GM12878 (cell line): ENCODE measurements around the gene CLCNKA. TPM values are rescaled to one million over a fixed set of nuclear protein-coding genes. Genes with fewer than 3 reads are reported as not detected.
A peak's percentile ranks its signal among the peaks of the same experiment; 100 is the strongest.

ENCODE experiments used
- BMI1 ChIP-seq: fragments of 450-650 bp; IDR thresholded peaks from 2 replicates; pipeline ENCODE4 v1.6.1; 2016; ENCODE audit warnings: mild to moderate bottlenecking, moderate library complexity, borderline replicate concordance
- CBX3 ChIP-seq: fragments of 200-600 bp; sonication (generic); IDR thresholded peaks from 2 replicates; pipeline ENCODE4 v1.6.1; 2016; ENCODE audit warnings: low read depth, borderline replicate concordance
- CEBPB ChIP-seq, 2 experiments: fragments of 150-350 bp in 1 of 2; IDR thresholded peaks; 2 replicates each; pipeline ENCODE4 v1.6.1; 2012 to 2014; ENCODE audit warnings: low read depth in 2 of 2, low read length in 2 of 2, borderline replicate concordance in 1 of 2, inconsistent platforms in 1 of 2
- CREM ChIP-seq: IDR thresholded peaks from 2 replicates; pipeline ENCODE4 v1.6.1; 2014; ENCODE audit warnings: antibody characterized with exemption, low read depth
- FOXK2 ChIP-seq: fragments of 450-650 bp; IDR thresholded peaks from 2 replicates; pipeline ENCODE4 v1.6.1; 2017; ENCODE audit warnings: mild to moderate bottlenecking, moderate library complexity
- IKZF1 ChIP-seq: fragments of 450-650 bp; conservative IDR thresholded peaks from 2 replicates; pipeline ENCODE4 v1.6.1; 2017; ENCODE audit warnings: antibody characterized with exemption, mild to moderate bottlenecking
- JUND ChIP-seq: IDR thresholded peaks from 2 replicates; pipeline ENCODE4 v1.6.1; 2012; ENCODE audit warnings: low read depth, mild to moderate bottlenecking, low read length, improper control_type of control experiment, moderate library complexity
- MTA3 ChIP-seq: IDR thresholded peaks from 2 replicates; pipeline ENCODE4 v1.6.1; 2012; ENCODE audit warnings: low read length, inconsistent platforms, borderline replicate concordance
- MXI1 ChIP-seq: fragments of 150-350 bp; IDR thresholded peaks from 2 replicates; pipeline ENCODE4 v1.6.1; 2011; ENCODE audit warnings: low read depth, mild to moderate bottlenecking, inconsistent platforms, low read length, improper control_type of control experiment
- NFYA ChIP-seq: IDR thresholded peaks from 2 replicates; pipeline ENCODE4 v1.6.1; 2011; ENCODE audit warnings: low read depth, mild to moderate bottlenecking, low read length, improper control_type of control experiment, borderline replicate concordance
- RCOR1 ChIP-seq: conservative IDR thresholded peaks from 2 replicates; pipeline ENCODE4 v1.6.1; 2012; ENCODE audit warnings: low read depth, low read length, improper control_type of control experiment
- SMAD5 ChIP-seq: IDR thresholded peaks from 2 replicates; pipeline ENCODE4 v1.6.1; 2016; ENCODE audit warnings: antibody characterized with exemption, low read depth
- TCF12 ChIP-seq: IDR thresholded peaks from 2 replicates; pipeline ENCODE4 v1.6.1; 2011; ENCODE audit warnings: low read depth, mild to moderate bottlenecking, low read length
- TCF7 ChIP-seq: IDR thresholded peaks from 2 replicates; pipeline ENCODE4 v1.6.1; 2014; ENCODE audit warnings: antibody characterized with exemption, borderline replicate concordance
- ZNF24 ChIP-seq: fragments of 450-650 bp; IDR thresholded peaks from 2 replicates; pipeline ENCODE4 v1.6.1; 2017; ENCODE audit warnings: antibody characterized with exemption, mild to moderate bottlenecking
- ZNF384 ChIP-seq: IDR thresholded peaks from 2 replicates; pipeline ENCODE4 v1.6.1; 2012; ENCODE audit warnings: low read depth, mild to moderate bottlenecking, low read length, improper control_type of control experiment, borderline replicate concordance
- ZSCAN29 ChIP-seq: fragments of 450-650 bp; IDR thresholded peaks from 2 replicates; pipeline ENCODE4 v1.6.1; 2017; ENCODE audit warnings: mild to moderate bottlenecking, moderate library complexity
- polyA plus RNA-seq, 11 experiments: library from polyadenylated mRNA; depleted of rRNA in 4 of 11; unstranded in 6 of 11; stranded (reverse) in 5 of 11; fragments of >200 nt; fragmentation: Nextera tagmentation in 4 of 11; fragmentation: Illumina TruSeq in 1 of 11; extraction: Ambion mirVana in 4 of 11; extraction: Trizol in 1 of 11; gene quantifications; 1 replicate in 1 of 11; 2 replicates in 10 of 11; pipeline versions ENCODE4 v1.2.1 to v1.2.3, GENCODE V29; 2011 to 2016; ENCODE audit warnings: inconsistent platforms in 2 of 11, missing spikeins in 2 of 11, low read depth in 1 of 11
- total RNA-seq, 4 experiments: library from RNA; depleted of rRNA in 3 of 4; stranded (reverse); fragments of >200 nt in 3 of 4; fragmentation: Illumina TruSeq in 1 of 4; extraction: Trizol in 1 of 4; gene quantifications; 2 replicates each; pipeline versions ENCODE4 v1.2.1 to v1.2.3, GENCODE V29; 2013 to 2021
- TF ChIP-seq, protein P1 (sequence below): fragments of 450-650 bp; IDR thresholded peaks from 2 replicates; pipeline ENCODE4 v1.6.1; 2017; ENCODE audit warnings: low read depth, mild to moderate bottlenecking, moderate library complexity
- TF ChIP-seq, protein P2 (sequence below), 3 experiments: IDR thresholded peaks in 2 of 3; conservative IDR thresholded peaks in 1 of 3; 2 replicates each; pipeline ENCODE4 v1.5.1; 2011; ENCODE audit warnings: low read depth in 3 of 3, low read length in 3 of 3, mild to moderate bottlenecking in 3 of 3, control low read depth in 2 of 3, moderate library complexity in 2 of 3, inconsistent platforms in 1 of 3, mixed read lengths in 1 of 3; ENCODE audit not compliant: control insufficient read depth in 2 of 3, insufficient read depth in 1 of 3; ENCODE audit errors: extremely low read depth in 1 of 3
- TF ChIP-seq, protein P3 (sequence below): fragments of 450-650 bp; IDR thresholded peaks from 2 replicates; pipeline ENCODE4 v1.6.1; 2017; ENCODE audit warnings: mild to moderate bottlenecking
- TF ChIP-seq, protein P4 (sequence below): IDR thresholded peaks from 2 replicates; pipeline ENCODE4 v1.6.1; 2011; ENCODE audit warnings: mild to moderate bottlenecking, low read depth, low read length, moderate library complexity; ENCODE audit not compliant: insufficient replicate concordance
- TF ChIP-seq, protein P5 (sequence below): fragments of 450-650 bp; IDR thresholded peaks from 2 replicates; pipeline ENCODE4 v1.6.1; 2017; ENCODE audit warnings: borderline replicate concordance

CLCNKA gene
- total and polyA plus RNA-seq, 10 of the 15 experiments (the other 5 are each of a cell fraction or from before 2014, with no cell fraction given), result 0.02 to 0.15 (median 0.08) TPM; not detected in 6

DNA sequence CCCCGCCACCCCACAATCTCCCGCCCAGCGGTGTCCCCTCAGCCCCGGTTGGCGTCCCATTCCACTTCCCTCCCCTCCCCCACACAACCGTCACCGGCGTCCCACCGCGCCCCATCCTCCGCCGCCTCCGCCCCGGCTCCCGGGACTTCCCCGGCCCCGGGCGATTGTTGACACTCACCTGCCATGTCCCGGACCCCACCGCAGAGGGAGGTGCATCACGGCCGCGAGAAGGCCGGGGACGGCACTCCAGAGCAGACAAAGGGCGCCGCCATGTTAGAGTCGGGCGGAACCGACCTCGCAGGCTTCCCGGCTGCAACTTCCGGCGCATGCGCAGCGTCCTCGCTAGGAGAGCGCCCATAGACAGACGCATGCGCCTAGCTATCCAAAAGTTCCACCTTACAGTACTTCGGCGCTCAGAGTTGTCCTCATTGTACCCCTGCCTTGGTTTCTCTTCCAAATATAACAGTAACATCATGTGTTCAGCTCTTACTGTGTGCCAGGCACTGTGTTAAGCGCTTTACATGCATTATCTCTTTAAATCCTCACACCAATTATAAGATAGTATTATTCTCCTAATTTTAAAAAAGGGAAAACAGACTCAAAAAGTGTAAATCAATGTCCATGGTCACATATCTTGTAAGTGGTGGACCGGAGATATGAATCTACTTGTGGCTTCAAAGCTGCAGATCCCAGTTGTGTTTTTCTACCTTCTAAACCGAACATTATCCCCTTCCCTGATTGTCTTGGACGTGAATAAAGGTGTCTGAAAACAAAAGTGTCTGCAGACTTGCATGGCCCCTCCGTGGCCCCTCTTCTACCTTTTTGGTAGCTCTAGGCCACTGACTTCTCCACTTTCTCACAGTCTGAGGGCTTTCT lies 45.8 kb upstream of the CLCNKA start, which contains the start of gene ZBTB17 (continued):
- no peak for TF ChIP-seq TCF7
- TF ChIP-seq JUND, result no peak
- peak; percentile 34; the same call in 1 of the 2 replicates for TF ChIP-seq SMAD5
- TF ChIP-seq IKZF1, result peak; percentile 100
- TF ChIP-seq ZNF384, result no peak
- TF ChIP-seq CEBPB (IDR thresholded peaks at IDR 0.05; ENCODE audit: borderline replicate concordance in 1 of 2, low read depth in 2 of 2, low read length in 2 of 2), result no peak
- TF ChIP-seq ZSCAN29, result no peak
- TF ChIP-seq ZNF24, result 0 out of 2 replicates have a peak, but pooled peaks have one; percentile 4
- TF ChIP-seq, protein P1, sequence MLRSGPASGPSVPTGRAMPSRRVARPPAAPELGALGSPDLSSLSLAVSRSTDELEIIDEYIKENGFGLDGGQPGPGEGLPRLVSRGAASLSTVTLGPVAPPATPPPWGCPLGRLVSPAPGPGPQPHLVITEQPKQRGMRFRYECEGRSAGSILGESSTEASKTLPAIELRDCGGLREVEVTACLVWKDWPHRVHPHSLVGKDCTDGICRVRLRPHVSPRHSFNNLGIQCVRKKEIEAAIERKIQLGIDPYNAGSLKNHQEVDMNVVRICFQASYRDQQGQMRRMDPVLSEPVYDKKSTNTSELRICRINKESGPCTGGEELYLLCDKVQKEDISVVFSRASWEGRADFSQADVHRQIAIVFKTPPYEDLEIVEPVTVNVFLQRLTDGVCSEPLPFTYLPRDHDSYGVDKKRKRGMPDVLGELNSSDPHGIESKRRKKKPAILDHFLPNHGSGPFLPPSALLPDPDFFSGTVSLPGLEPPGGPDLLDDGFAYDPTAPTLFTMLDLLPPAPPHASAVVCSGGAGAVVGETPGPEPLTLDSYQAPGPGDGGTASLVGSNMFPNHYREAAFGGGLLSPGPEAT, result peak; percentile 30; the same call in 1 of the 2 replicates
- no peak for TF ChIP-seq FOXK2
- TF ChIP-seq, protein P2, sequence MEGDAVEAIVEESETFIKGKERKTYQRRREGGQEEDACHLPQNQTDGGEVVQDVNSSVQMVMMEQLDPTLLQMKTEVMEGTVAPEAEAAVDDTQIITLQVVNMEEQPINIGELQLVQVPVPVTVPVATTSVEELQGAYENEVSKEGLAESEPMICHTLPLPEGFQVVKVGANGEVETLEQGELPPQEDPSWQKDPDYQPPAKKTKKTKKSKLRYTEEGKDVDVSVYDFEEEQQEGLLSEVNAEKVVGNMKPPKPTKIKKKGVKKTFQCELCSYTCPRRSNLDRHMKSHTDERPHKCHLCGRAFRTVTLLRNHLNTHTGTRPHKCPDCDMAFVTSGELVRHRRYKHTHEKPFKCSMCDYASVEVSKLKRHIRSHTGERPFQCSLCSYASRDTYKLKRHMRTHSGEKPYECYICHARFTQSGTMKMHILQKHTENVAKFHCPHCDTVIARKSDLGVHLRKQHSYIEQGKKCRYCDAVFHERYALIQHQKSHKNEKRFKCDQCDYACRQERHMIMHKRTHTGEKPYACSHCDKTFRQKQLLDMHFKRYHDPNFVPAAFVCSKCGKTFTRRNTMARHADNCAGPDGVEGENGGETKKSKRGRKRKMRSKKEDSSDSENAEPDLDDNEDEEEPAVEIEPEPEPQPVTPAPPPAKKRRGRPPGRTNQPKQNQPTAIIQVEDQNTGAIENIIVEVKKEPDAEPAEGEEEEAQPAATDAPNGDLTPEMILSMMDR (IDR thresholded peaks at IDR 0.05 in 2 of 3, conservative IDR thresholded peaks at IDR 0.05 in 1 of 3; ENCODE audit: control insufficient read depth in 2 of 3, extremely low read depth in 1 of 3, insufficient read depth in 1 of 3, low read depth in 3 of 3, low read length in 3 of 3), result no peak
- peak; percentile 28 for TF ChIP-seq MXI1
- TF ChIP-seq CREM, result peak; percentile 74
- no peak for TF ChIP-seq CBX3
- TF ChIP-seq, protein P3, sequence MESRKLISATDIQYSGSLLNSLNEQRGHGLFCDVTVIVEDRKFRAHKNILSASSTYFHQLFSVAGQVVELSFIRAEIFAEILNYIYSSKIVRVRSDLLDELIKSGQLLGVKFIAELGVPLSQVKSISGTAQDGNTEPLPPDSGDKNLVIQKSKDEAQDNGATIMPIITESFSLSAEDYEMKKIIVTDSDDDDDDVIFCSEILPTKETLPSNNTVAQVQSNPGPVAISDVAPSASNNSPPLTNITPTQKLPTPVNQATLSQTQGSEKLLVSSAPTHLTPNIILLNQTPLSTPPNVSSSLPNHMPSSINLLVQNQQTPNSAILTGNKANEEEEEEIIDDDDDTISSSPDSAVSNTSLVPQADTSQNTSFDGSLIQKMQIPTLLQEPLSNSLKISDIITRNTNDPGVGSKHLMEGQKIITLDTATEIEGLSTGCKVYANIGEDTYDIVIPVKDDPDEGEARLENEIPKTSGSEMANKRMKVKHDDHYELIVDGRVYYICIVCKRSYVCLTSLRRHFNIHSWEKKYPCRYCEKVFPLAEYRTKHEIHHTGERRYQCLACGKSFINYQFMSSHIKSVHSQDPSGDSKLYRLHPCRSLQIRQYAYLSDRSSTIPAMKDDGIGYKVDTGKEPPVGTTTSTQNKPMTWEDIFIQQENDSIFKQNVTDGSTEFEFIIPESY, result no peak
- TF ChIP-seq, protein P4, sequence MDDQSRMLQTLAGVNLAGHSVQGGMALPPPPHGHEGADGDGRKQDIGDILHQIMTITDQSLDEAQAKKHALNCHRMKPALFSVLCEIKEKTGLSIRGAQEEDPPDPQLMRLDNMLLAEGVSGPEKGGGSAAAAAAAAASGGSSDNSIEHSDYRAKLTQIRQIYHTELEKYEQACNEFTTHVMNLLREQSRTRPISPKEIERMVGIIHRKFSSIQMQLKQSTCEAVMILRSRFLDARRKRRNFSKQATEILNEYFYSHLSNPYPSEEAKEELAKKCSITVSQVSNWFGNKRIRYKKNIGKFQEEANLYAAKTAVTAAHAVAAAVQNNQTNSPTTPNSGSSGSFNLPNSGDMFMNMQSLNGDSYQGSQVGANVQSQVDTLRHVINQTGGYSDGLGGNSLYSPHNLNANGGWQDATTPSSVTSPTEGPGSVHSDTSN, result no peak
- TF ChIP-seq TCF12, result 0 out of 2 replicates have a peak, but pooled peaks have one; percentile 36
- no peak for TF ChIP-seq BMI1
- TF ChIP-seq, protein P5, sequence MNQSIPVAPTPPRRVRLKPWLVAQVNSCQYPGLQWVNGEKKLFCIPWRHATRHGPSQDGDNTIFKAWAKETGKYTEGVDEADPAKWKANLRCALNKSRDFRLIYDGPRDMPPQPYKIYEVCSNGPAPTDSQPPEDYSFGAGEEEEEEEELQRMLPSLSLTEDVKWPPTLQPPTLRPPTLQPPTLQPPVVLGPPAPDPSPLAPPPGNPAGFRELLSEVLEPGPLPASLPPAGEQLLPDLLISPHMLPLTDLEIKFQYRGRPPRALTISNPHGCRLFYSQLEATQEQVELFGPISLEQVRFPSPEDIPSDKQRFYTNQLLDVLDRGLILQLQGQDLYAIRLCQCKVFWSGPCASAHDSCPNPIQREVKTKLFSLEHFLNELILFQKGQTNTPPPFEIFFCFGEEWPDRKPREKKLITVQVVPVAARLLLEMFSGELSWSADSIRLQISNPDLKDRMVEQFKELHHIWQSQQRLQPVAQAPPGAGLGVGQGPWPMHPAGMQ, result no peak
- TF ChIP-seq NFYA, result no peak
- no peak for TF ChIP-seq MTA3
- no peak for TF ChIP-seq RCOR1
